ENCODE measurements around the gene PPP1R9B.

DNA sequence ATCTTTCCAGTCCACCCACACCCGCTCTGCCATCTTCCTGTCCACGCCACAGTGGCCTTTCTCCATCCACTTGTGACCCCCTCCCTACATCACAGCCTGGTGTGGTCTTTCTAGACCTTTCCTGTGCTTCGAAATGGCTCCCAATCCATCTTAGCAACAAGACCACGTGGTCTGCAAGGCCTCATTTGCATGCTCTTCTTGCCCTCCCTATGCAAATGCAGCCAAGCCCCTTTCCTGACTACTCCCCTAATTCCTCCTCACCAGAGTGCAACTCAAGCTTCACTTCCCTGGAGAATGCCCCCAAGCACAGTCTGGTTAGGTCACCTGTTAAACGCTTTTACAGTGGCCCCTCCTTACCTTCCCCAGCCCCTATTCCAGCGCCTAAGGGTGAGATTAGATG is 6.1 kb downstream of the PPP1R9B start:
- TF ChIP-seq, protein P1, sequence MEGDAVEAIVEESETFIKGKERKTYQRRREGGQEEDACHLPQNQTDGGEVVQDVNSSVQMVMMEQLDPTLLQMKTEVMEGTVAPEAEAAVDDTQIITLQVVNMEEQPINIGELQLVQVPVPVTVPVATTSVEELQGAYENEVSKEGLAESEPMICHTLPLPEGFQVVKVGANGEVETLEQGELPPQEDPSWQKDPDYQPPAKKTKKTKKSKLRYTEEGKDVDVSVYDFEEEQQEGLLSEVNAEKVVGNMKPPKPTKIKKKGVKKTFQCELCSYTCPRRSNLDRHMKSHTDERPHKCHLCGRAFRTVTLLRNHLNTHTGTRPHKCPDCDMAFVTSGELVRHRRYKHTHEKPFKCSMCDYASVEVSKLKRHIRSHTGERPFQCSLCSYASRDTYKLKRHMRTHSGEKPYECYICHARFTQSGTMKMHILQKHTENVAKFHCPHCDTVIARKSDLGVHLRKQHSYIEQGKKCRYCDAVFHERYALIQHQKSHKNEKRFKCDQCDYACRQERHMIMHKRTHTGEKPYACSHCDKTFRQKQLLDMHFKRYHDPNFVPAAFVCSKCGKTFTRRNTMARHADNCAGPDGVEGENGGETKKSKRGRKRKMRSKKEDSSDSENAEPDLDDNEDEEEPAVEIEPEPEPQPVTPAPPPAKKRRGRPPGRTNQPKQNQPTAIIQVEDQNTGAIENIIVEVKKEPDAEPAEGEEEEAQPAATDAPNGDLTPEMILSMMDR (IDR thresholded peaks at IDR 0.05): no peak
- no peak for TF ChIP-seq POLR2A (IDR thresholded peaks at IDR 0.05)

All from uterus (tissue), 2 donors.